ENCODE results near the gene SLC9A6. TPM values are rescaled to one million over a fixed set of nuclear protein-coding genes. Genes with fewer than 3 reads are reported as not detected.
A peak's percentile ranks its signal among the peaks of the same experiment; 100 is the strongest.

SLC9A6 gene
- total RNA-seq, 1 donor from 2014 or later, result 15.8 TPM

DNA sequence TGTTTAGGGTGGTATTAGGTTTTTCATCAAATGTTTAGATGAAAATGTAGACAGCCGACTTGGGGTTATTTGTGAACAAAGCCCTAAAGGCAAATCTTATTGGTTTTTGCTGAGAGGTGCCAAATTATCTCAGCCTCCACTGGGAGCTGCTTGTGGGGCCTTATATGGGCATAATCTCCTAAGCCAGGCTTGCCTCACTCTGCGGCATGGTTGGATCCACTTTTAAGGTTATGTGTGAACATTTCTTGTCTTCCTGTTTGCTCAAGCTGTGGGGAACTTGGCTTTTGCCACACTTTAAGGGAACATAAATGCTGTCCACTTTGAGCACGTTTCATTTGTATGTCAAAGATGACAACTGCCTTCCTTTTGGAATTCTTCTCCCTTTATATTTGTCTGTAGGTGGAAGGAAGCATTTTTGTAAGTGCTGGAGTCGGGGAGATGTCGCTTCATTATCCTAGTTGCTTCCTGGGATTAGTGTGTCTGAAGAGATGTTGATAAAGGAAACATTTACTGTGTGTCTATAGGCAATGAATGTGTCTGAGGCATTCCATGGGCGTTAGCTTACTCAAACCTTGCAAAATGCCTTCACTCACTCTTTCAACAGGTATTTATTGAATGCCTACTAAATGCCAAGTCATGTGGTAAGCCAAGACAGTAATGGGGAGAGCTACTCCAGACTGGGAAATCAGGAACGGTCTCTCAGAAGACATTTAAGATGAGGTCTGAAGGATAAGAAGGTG, 78.3 kb downstream of the SLC9A6 start:
- TF ChIP-seq, protein P1, sequence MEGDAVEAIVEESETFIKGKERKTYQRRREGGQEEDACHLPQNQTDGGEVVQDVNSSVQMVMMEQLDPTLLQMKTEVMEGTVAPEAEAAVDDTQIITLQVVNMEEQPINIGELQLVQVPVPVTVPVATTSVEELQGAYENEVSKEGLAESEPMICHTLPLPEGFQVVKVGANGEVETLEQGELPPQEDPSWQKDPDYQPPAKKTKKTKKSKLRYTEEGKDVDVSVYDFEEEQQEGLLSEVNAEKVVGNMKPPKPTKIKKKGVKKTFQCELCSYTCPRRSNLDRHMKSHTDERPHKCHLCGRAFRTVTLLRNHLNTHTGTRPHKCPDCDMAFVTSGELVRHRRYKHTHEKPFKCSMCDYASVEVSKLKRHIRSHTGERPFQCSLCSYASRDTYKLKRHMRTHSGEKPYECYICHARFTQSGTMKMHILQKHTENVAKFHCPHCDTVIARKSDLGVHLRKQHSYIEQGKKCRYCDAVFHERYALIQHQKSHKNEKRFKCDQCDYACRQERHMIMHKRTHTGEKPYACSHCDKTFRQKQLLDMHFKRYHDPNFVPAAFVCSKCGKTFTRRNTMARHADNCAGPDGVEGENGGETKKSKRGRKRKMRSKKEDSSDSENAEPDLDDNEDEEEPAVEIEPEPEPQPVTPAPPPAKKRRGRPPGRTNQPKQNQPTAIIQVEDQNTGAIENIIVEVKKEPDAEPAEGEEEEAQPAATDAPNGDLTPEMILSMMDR (conservative IDR thresholded peaks at IDR 0.05), result no peak
- Mint-ChIP-seq H3K36me3 (no peaks in the 10 kb centered on the region), H3K9me3 (no peaks in the 10 kb centered on the region), H3K4me1 (ENCODE audit: unreplicated experiment) (peaks cover 6% of the 10 kb centered on the region), H3K27me3 (no peaks in the 10 kb centered on the region), H3K4me3 (no peak overlapping the region), H3K27ac (no peak overlapping the region)
- DNase-seq (ENCODE audit: extremely low spot score, unreplicated experiment), result no peak

DNA sequence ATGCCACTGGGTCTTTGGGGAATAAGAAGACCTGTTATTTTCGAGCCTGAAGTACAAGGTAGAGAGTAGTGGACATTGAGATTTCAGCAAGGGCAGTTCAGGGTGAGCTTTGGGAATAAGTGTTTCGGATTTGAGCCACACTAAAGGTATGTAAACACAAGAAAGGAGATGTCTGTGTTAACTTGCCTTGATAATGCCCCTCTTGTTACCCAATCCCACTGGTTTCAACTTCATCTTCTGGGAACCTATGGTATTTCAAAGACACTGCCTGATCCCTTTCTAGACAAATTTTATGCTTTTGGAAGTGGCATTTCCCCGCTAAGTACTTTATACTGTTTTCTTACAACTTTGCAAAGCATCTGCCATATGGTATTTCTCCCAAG, 79.4 kb downstream of the SLC9A6 start:
- Mint-ChIP-seq H3K4me1 (ENCODE audit: unreplicated experiment) (peaks cover 6% of the 10 kb centered on the region), H3K27me3 (no peaks in the 10 kb centered on the region), H3K9me3 (no peaks in the 10 kb centered on the region), H3K4me3 (no peak overlapping the region), H3K36me3 (no peaks in the 10 kb centered on the region), H3K27ac (peak overlapping the region; percentile 18)
- no peak for DNase-seq (ENCODE audit: extremely low spot score, unreplicated experiment)
- TF ChIP-seq, protein P1 (conservative IDR thresholded peaks at IDR 0.05), result no peak

DNA sequence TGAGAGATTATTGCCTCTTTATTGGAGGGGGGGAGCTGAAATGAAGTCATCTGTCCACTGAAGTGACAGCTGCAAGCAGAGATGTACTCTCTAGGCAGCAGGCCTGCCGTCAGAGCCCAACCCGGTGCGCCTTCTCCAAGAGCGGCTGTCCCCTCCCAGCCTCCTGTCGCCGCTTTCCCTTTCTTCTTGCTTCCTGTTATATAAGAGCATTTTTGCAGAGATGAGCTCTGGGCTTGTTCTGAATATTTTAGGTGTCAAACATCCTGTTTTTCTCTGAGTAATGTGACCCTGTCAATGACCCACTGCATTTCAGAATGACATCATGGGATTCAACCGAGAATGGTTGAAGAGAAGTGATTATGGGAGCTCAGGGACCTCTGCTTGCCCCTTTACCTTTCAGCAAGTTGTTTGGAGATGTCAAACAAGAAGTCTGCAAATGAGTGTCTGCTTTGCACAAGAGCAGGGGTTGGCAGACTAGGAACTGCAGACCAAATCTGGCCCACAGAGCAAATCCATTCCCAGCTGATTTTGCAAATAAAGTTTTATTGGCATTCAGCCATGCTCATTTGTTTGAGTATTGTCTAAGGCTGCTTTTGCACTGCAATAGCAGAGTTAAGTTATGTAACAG, 79.9 kb downstream of the SLC9A6 start:
- Mint-ChIP-seq H3K4me1 (ENCODE audit: unreplicated experiment) (peaks cover 6% of the 10 kb centered on the region), H3K27ac (peak overlapping the region; percentile 18)

DNA sequence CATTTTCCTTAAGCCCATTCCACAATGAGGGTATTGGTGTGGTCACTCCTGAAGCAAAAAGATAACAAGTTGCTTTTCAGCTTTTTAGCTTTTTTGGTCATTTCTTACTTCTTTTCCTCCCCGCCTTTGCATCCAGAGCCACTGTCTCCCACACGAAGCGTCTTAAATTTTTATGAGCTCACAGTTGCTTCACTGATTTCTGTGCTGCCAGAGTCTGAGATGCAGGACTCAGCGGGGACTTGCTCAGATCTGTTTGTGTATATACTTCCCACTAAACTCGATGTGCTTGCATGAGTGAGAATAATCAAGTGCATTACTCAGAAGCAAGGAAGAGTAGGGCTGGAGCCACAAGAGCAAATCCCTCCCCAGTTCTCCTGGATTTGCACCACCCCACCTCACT, 81.9 kb downstream of the SLC9A6 start:
- H3K4me1 Mint-ChIP-seq (ENCODE audit: unreplicated experiment), result peaks cover 6% of the 10 kb centered on the region
- no peak overlapping the region for H3K27ac Mint-ChIP-seq
- H3K9me3 Mint-ChIP-seq, result no peaks in the 10 kb centered on the region
- no peaks in the 10 kb centered on the region for H3K27me3 Mint-ChIP-seq
- no peak overlapping the region for H3K4me3 Mint-ChIP-seq
- DNase-seq (ENCODE audit: extremely low spot score, unreplicated experiment), result no peak
- H3K36me3 Mint-ChIP-seq, result no peaks in the 10 kb centered on the region
- TF ChIP-seq, protein P1 (conservative IDR thresholded peaks at IDR 0.05), result no peak

More for the DNA sequence above, 79.9 kb downstream of the SLC9A6 start:
- no peak overlapping the region for H3K4me3 Mint-ChIP-seq
- TF ChIP-seq, protein P1 (conservative IDR thresholded peaks at IDR 0.05), result no peak
- no peaks in the 10 kb centered on the region for H3K9me3 Mint-ChIP-seq
- no peaks in the 10 kb centered on the region for H3K27me3 Mint-ChIP-seq
- no peaks in the 10 kb centered on the region for H3K36me3 Mint-ChIP-seq
- no peak for DNase-seq (ENCODE audit: extremely low spot score, unreplicated experiment)

DNA sequence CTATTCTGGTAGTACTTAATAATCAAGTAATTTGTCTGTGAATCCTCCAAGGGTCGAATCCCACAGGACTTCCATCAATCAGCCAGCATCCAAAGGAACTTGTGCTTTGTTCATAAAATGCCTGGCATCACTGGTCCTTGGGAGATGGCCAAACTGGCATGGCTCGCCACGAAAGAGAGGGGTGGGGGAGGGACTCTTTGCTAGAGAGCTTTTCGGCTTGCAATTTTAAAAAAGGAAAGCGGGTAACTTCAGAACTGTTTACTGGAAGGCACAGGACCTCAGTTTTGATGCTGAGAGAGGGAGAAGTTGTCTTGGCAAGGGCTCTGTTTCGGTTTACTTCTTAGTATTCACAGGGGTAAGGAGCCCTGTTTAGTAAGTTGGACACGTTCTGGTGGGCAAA, 82.7 kb downstream of the SLC9A6 start:
- no peak overlapping the region for H3K4me3 Mint-ChIP-seq
- no peaks in the 10 kb centered on the region for H3K9me3 Mint-ChIP-seq
- no peaks in the 10 kb centered on the region for H3K27me3 Mint-ChIP-seq
- no peak for DNase-seq (ENCODE audit: extremely low spot score, unreplicated experiment)
- no peak overlapping the region for H3K27ac Mint-ChIP-seq
- peaks cover 6% of the 10 kb centered on the region for H3K4me1 Mint-ChIP-seq (ENCODE audit: unreplicated experiment)
- TF ChIP-seq, protein P1 (conservative IDR thresholded peaks at IDR 0.05), result no peak
- no peaks in the 10 kb centered on the region for H3K36me3 Mint-ChIP-seq
